SK-N-SH (cell line): ENCODE results near the gene PHEX. TPM values are rescaled to one million over a fixed set of nuclear protein-coding genes. Genes with fewer than 3 reads are reported as not detected.

ENCODE experiments used
- CTCF ChIA-PET: fragments of 300-600, 350-600 bp; formaldehyde crosslinking; extraction: SDS; loops from one replicate; lab custom pipeline; 2021; lab: Yijun Ruan, JAX
- POLR2A ChIA-PET: fragments of 350-600 bp; sonication (Branson Sonifier 250); formaldehyde crosslinking; extraction: SDS; loops from one replicate; lab custom pipeline; 2020; ENCODE audit warnings: antibody characterized with exemption, inconsistent platforms; lab: Yijun Ruan, JAX
- DNase-seq: peaks from one replicate; pipeline ENCODE4 v3.0.0; 2012
- H2AFZ ChIP-seq: fragments of 200-600 bp; sonication (generic); 2 replicates; pipeline ENCODE4 v1.8.1; 2016; ENCODE audit warnings: antibody characterized with exemption, mild to moderate bottlenecking, low read depth
- H3F3A ChIP-seq: fragments of 200-600 bp; sonication (generic); replicated peaks from 2 replicates; pipeline ENCODE3; 2016; ENCODE audit warnings: antibody characterized with exemption, mild to moderate bottlenecking; ENCODE audit not compliant: insufficient read depth
- H3K27ac ChIP-seq, 2 experiments: fragments of 200-500 bp in 1 of 2; fragments of 200-600 bp in 1 of 2; sonication (Bioruptor generic) in 1 of 2; sonication (generic), shearing (Covaris generic) in 1 of 2; 2 replicates each; pipeline versions ENCODE4 v1.5.1 to v1.6.1; 2014 to 2016; ENCODE audit warnings: low read depth in 2 of 2, inconsistent platforms in 1 of 2, low read length in 1 of 2, mild to moderate bottlenecking in 1 of 2, mixed read lengths in 1 of 2
- H3K27me3 ChIP-seq: fragments of 200-600 bp; sonication (generic), shearing (Covaris generic); 2 replicates; pipeline ENCODE4 v1.6.1; 2016; ENCODE audit warnings: mixed run types; ENCODE audit not compliant: insufficient read depth
- H3K36me3 ChIP-seq, 2 experiments: fragments of 200-500 bp in 1 of 2; fragments of 200-600 bp in 1 of 2; sonication (Bioruptor generic) in 1 of 2; sonication (generic) in 1 of 2; replicated peaks in 1 of 2; 2 replicates each; pipeline versions ENCODE3 to v1.5.1; 2014 to 2016; ENCODE audit warnings: low read length in 1 of 2, mild to moderate bottlenecking in 1 of 2; ENCODE audit not compliant: insufficient read depth in 2 of 2, control insufficient read depth in 1 of 2
- H3K4me1 ChIP-seq, 2 experiments: fragments of 200-500 bp in 1 of 2; fragments of 200-600 bp in 1 of 2; sonication (Bioruptor generic) in 1 of 2; sonication (generic), shearing (Covaris generic) in 1 of 2; 2 replicates each; pipeline versions ENCODE4 v1.5.1 to v1.6.1; 2014 to 2016; ENCODE audit warnings: low read depth in 1 of 2, low read length in 1 of 2, mixed run types in 1 of 2; ENCODE audit not compliant: insufficient read depth in 2 of 2, control insufficient read depth in 1 of 2
- H3K4me2 ChIP-seq: fragments of 200-600 bp; sonication (generic), shearing (Covaris generic); 2 replicates; pipeline ENCODE4 v1.6.1; 2017; ENCODE audit warnings: mixed run types
- H3K4me3 ChIP-seq, 2 experiments: fragments of 200-500 bp in 1 of 2; fragments of 200-600 bp in 1 of 2; sonication (Bioruptor generic) in 1 of 2; sonication (generic), shearing (Covaris generic) in 1 of 2; 2 replicates each; pipeline versions ENCODE4 v1.5.1 to v1.8.1; 2014 to 2016; ENCODE audit warnings: low read depth in 2 of 2, inconsistent platforms in 1 of 2, low read length in 1 of 2, mild to moderate bottlenecking in 1 of 2, mixed read lengths in 1 of 2, moderate library complexity in 1 of 2
- H3K79me2 ChIP-seq: fragments of 200-600 bp; sonication (generic); 2 replicates; pipeline ENCODE4 v1.8.1; 2017; ENCODE audit warnings: mild to moderate bottlenecking; ENCODE audit not compliant: insufficient read depth
- H3K9ac ChIP-seq: fragments of 200-600 bp; sonication (generic); 2 replicates; pipeline ENCODE4 v1.6.1; 2017; ENCODE audit warnings: mixed run types
- H3K9me2 ChIP-seq: fragments of 200-600 bp; sonication (generic); 2 replicates; pipeline ENCODE4 v1.6.1; 2017; ENCODE audit warnings: mixed run types
- H3K9me3 ChIP-seq: fragments of 200-600 bp; sonication (generic); 2 replicates; pipeline ENCODE4 v1.6.1; 2017; ENCODE audit warnings: mixed run types, mild to moderate bottlenecking, moderate library complexity
- H4K20me1 ChIP-seq: fragments of 200-600 bp; sonication (generic); 2 replicates; pipeline ENCODE4 v1.6.1; 2017; ENCODE audit warnings: mild to moderate bottlenecking, mixed run types; ENCODE audit not compliant: insufficient read depth
- ELF1 ChIP-seq: IDR thresholded peaks from 2 replicates; pipeline ENCODE4 v1.4.0; 2012
- MEF2A ChIP-seq: IDR thresholded peaks from 2 replicates; pipeline ENCODE4 v1.4.0; 2012; ENCODE audit warnings: low read depth, borderline replicate concordance
- PBX3 ChIP-seq: IDR thresholded peaks from 2 replicates; pipeline ENCODE4; 2012
- RAD21 ChIP-seq: IDR thresholded peaks from 2 replicates; pipeline ENCODE4 v1.6.1; 2012; ENCODE audit warnings: mild to moderate bottlenecking, low read length
- REST ChIP-seq: IDR thresholded peaks from 2 replicates; pipeline ENCODE4 v1.6.1; 2012; ENCODE audit warnings: mild to moderate bottlenecking, low read depth, low read length, moderate library complexity
- SIN3A ChIP-seq: IDR thresholded peaks from 2 replicates; pipeline ENCODE4 v1.6.1; 2012; ENCODE audit warnings: low read depth, mild to moderate bottlenecking, low read length, moderate library complexity, borderline replicate concordance
- SMC3 ChIP-seq: IDR thresholded peaks from 2 replicates; pipeline ENCODE4 v1.6.1; 2012; ENCODE audit warnings: low read depth, low read length, improper control_type of control experiment
- TCF12 ChIP-seq: IDR thresholded peaks from 2 replicates; pipeline ENCODE4 v1.4.0; 2012
- TEAD4 ChIP-seq: IDR thresholded peaks from 2 replicates; pipeline ENCODE4 v1.4.0; 2012; ENCODE audit warnings: mild to moderate bottlenecking, borderline replicate concordance; ENCODE audit not compliant: insufficient read depth
- WGBS: methylation state at CpG from one replicate; pipeline ENCODE4 v1.1.6; 2017; ENCODE audit warnings: low lambda C conversion rate; 5-methylcytosine and 5-hydroxymethylcytosine counted together
- polyA plus RNA-seq, 3 experiments: library from polyadenylated mRNA; depleted of rRNA; stranded (reverse); fragments of >200 nt; gene quantifications; 2 replicates each; pipeline ENCODE4 v1.2.3, GENCODE V29; 2012
- TF ChIP-seq, protein P1 (sequence below): fragments of 200-600 bp; sonication (generic); IDR thresholded peaks from 2 replicates; pipeline ENCODE4 v1.6.1; 2017; ENCODE audit warnings: antibody characterized with exemption, mild to moderate bottlenecking, moderate library complexity
- TF ChIP-seq, protein P2 (sequence below): fragments of 150-350 bp; IDR thresholded peaks from 2 replicates; pipeline ENCODE4 v1.6.1; 2017; ENCODE audit warnings: antibody characterized with exemption, low read length, low read depth, borderline replicate concordance

The PHEX gene
- polyA plus RNA-seq, 1 of the 3 experiments (the other 2 are of a cell fraction) = 0.35 TPM

DNA sequence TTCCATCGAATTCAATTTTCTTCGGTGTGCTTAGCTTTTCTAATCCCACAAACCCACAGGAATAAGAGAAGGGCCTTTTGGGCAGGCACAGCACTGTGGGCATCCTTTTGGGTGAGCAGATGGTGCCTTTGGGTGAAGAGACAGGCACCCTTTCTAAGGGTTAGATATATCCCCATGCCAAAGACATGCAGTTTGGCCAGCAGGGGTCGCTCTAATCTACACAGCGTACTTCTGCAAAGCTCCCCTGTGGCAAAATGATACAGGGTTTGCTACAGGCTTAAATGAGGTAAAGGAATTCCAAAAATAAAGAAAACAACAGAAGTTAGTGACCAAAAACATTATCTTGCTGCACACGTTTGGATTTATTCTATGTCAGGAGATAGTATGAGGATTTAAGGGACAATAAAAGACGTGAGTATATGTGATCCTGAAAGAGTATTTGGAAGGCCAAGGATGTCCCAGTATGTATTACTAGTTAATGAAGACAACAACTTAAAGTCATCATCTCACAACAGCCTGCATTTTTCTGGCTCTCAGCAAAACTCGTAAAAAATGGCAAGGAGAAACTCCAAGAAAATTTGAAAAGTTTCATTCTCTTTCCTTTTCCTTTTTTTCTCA lies 49.5 kb downstream of the PHEX start:
- Histone ChIP-seq H3K4me3 (no peak overlapping the region), H3K79me2 (no peaks in the 10 kb centered on the region), H2AFZ (no peak overlapping the region), H4K20me1 (no peaks in the 10 kb centered on the region), H3K9me2 (no peaks in the 10 kb centered on the region), H3K27ac (no peak overlapping the region), H3K9me3 (no peaks in the 10 kb centered on the region), H3K4me2 (no peak overlapping the region), H3K4me1 (no peaks in the 10 kb centered on the region), H3K27me3 (no peaks in the 10 kb centered on the region), H3K36me3 (peaks cover 0 to 7% of the 10 kb centered on the region in 2 experiments), H3F3A (no peaks in the 10 kb centered on the region), H3K9ac (no peak overlapping the region)
- TF ChIP-seq RAD21 (peak; percentile 57), PBX3 (no peak), MEF2A (no peak), REST (no peak), ELF1 (no peak), TEAD4 (no peak), SIN3A (no peak), SMC3 (peak; percentile 44; the same call in 1 of the 2 replicates), TCF12 (no peak)
- TF ChIP-seq, protein P1, sequence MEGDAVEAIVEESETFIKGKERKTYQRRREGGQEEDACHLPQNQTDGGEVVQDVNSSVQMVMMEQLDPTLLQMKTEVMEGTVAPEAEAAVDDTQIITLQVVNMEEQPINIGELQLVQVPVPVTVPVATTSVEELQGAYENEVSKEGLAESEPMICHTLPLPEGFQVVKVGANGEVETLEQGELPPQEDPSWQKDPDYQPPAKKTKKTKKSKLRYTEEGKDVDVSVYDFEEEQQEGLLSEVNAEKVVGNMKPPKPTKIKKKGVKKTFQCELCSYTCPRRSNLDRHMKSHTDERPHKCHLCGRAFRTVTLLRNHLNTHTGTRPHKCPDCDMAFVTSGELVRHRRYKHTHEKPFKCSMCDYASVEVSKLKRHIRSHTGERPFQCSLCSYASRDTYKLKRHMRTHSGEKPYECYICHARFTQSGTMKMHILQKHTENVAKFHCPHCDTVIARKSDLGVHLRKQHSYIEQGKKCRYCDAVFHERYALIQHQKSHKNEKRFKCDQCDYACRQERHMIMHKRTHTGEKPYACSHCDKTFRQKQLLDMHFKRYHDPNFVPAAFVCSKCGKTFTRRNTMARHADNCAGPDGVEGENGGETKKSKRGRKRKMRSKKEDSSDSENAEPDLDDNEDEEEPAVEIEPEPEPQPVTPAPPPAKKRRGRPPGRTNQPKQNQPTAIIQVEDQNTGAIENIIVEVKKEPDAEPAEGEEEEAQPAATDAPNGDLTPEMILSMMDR = peak; percentile 94
- TF ChIP-seq, protein P2, sequence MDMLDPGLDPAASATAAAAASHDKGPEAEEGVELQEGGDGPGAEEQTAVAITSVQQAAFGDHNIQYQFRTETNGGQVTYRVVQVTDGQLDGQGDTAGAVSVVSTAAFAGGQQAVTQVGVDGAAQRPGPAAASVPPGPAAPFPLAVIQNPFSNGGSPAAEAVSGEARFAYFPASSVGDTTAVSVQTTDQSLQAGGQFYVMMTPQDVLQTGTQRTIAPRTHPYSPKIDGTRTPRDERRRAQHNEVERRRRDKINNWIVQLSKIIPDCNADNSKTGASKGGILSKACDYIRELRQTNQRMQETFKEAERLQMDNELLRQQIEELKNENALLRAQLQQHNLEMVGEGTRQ = no peak
- CTCF ChIA-PET = interaction anchor here (0.6 to 2.6 kb wide), 24 partner anchors 9 to 1472 kb away, joined by 3 to 26 read pairs (median 4); no protein-coding TSS in a partner anchor
- POLR2A ChIA-PET = no interaction called here
- peak; percentile 22 for DNase-seq
- 34% methylated on average over 7 of the region's 7 CpGs for WGBS
